Pancreas (tissue), 10 donors: ENCODE measurements around the gene MBD6. TPM values are rescaled to one million over a fixed set of nuclear protein-coding genes. Genes with fewer than 3 reads are reported as not detected.
"Not testable (repeated sequence)": the region's sequence is repeated elsewhere in the genome, so short reads cannot be mapped to it uniquely, and the experiment has no call there.

Experiments used
- ATAC-seq, 4 donors: fragments of 200-7000 bp; cut with Tn5 transposase; one replicate each; pipeline versions ENCODE4 v1.8.0 to v1.9.1; 2020; ENCODE audit warnings: mild to moderate bottlenecking in 4 of 4, moderate library complexity in 4 of 4
- DNase-seq, 6 donors: peaks; one replicate each; pipeline ENCODE4 v3.0.0-alpha.2; 2020
- FAIRE-seq: peaks from 2 replicates; lab custom pipeline; 2012; peaks lifted over from hg19 to GRCh38; lab: Jason Lieb, UNC
- H3K27ac ChIP-seq, 4 donors: fragments of 200-600 bp; sonication (generic); 1 replicate in 3 of 4; 2 replicates in 1 of 4; pipeline versions ENCODE4 v1.5.0 to v1.8.0; 2020
- H3K27me3 ChIP-seq, 4 donors: fragments of 200-600 bp; one replicate each; pipeline ENCODE4 v1.8.0; 2021
- H3K36me3 ChIP-seq, 3 donors: fragments of 200-600 bp; sonication (generic) in 1 of 3; one replicate each; pipeline versions ENCODE4 v1.5.0 to v1.8.0; 2020 to 2021
- H3K4me1 ChIP-seq, 3 donors: fragments of 200-600 bp; one replicate each; pipeline ENCODE4 v1.8.0; 2021
- H3K4me3 ChIP-seq, 4 donors: fragments of 200-600 bp; sonication (generic) in 2 of 4; one replicate each; pipeline versions ENCODE4 v1.5.0 to v1.8.0; 2020 to 2021
- H3K9me3 ChIP-seq, 4 donors: fragments of 200-600 bp; one replicate each; pipeline ENCODE4 v1.8.0; 2021
- CTCF ChIP-seq, 4 donors: fragments of 200-600 bp; sonication (generic) in 3 of 4; IDR thresholded peaks; one replicate each; pipeline versions ENCODE4 v1.5.0 to v1.8.0; 2021; ENCODE audit warnings: antibody characterized with exemption in 4 of 4
- WGBS, 2 donors: extraction: QIAGEN DNeasy Blood & Tissue Kit; methylation state at CpG; one replicate each; pipeline ENCODE4 v1.1.7; 2013; 5-methylcytosine and 5-hydroxymethylcytosine counted together
- intact Hi-C, 3 donors: fragments of 100-400 bp; cut with DNase I; formaldehyde crosslinking; loops; one replicate each; pipeline versions ENCODE4 v1.11.1 to v1.14.2; 2022
- polyA plus RNA-seq, 2 donors: library from polyadenylated mRNA; stranded (reverse); fragments of 200-250 nt; gene quantifications; one replicate each; pipeline ENCODE4 v1.2.3, GENCODE V29; 2013
- total RNA-seq, 6 donors: library from RNA; stranded (reverse); fragmentation: NEBNext Ultra II Directional in 4 of 6; extraction: Animal tissue kit (Norgen Biotek cat#: 25700) in 4 of 6; gene quantifications; one replicate each; pipeline versions ENCODE4 v1.2.1 to v1.2.4, GENCODE V29; 2021 to 2023
- donor health status: healthy with polysubstance abuse.
- donor health status: DM: no; HTN: no; CAD: no; lungs with moderate emphysema.
- donor health status: DM: no; HTN: no; CAD: no.
- donor health status: control.
- donor health status: control.
- donor health status: Bipolar disorder and iron deficiency.
- donor health status: DM: yes; HTN: yes; CAD: no.
- donor health status: DM: no; HTN: no; CAD: no.
- donor health status: DM: no; HTN: no; CAD: no.
- donor health status: DM: yes; HTN: yes; CAD: no.

Gene MBD6
- total and polyA plus RNA-seq, 8 donors = 37.4 to 87.1 (median 51.9) TPM

DNA sequence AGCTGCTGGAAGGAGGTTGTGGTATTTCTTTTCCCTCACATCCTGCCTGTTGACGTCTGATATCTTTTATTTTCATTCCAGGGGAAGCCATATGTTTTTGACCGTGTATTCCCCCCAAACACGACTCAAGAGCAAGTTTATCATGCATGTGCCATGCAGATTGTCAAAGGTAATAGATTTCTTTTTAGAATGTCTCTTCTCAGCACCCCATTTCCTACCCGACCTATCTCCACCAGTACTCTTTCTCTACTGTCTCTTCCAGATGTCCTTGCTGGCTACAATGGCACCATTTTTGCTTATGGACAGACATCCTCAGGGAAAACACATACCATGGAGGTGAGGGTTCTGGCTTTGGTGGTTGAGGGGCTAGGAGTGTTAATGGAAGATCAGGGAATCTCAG lies 40.7 kb downstream of the MBD6 start:
- no peak for DNase-seq
- no peak for FAIRE-seq
- Histone ChIP-seq H3K4me1 (no peaks in the 10 kb centered on the region), H3K4me3 (no peak overlapping the region), H3K36me3 (no peaks in the 10 kb centered on the region), H3K9me3 (no peaks in the 10 kb centered on the region), H3K27me3 (no peaks in the 10 kb centered on the region), H3K27ac (no peak overlapping the region)
- no peak for TF ChIP-seq CTCF (IDR thresholded peaks at IDR 0.05)
- no peak for ATAC-seq
- WGBS, 2 donors = 50 to 52% methylated on average over 4 of the region's 4 CpGs
- intact Hi-C loops = no loop called here

DNA sequence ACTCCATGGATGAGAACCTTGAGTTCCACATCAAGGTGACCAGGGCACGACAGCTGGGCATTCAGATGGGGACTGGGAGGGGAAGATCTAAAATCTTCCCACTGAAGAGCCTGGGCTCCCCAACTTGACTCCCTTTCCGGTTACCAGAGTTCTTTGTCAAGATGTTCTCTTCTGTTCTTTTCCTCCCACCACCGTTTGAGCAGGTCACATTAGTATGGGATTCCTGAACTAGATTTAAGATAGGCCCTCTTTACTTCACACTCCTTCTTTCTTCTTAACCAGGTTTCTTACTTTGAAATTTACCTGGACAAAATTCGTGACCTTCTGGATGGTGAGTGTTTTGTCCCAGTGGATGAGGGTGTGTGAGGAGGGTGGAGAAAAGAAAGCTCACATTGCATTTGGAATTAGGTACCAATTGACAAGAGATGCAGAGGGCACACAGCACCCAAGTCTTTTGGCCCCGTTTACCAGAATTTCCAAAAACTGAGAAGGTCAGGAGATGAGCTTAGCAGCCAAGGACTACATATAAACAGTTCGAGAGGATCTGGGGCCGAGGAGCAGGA lies 41.6 kb downstream of the MBD6 start:
- intact Hi-C loops = no loop called here
- Histone ChIP-seq H3K9me3 (no peaks in the 10 kb centered on the region), H3K4me1 (no peaks in the 10 kb centered on the region), H3K27ac (no peak overlapping the region), H3K27me3 (no peaks in the 10 kb centered on the region), H3K36me3 (no peaks in the 10 kb centered on the region), H3K4me3 (no peak overlapping the region)
- TF ChIP-seq CTCF (IDR thresholded peaks at IDR 0.05) = no peak
- FAIRE-seq (no peak), DNase-seq (no peak), ATAC-seq (no peak)
- 73 to 76% methylated on average over 7 of the region's 7 CpGs for WGBS, 2 donors

DNA sequence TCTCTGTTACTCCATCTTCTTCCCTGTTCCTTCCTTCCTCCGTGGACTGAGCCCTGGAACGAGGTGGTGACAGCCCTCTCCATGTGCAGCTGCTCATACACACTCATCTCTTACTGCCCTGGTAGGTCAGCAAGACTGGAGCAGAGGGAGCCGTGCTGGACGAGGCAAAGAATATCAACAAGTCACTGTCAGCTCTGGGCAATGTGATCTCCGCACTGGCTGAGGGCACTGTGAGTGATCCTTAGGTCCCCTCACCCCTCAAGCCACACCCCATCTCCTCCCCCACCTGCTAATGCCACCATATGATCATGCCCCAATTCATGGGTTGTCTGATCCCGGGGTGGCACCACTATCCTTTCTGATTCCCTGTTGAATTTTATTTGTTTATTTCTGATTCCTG lies 46.2 kb downstream of the MBD6 start:
- intact Hi-C loops = no loop called here
- WGBS, 2 donors = 60 to 67% methylated on average over 6 of the region's 6 CpGs
- no peak for FAIRE-seq

GRCh38 chr12:57569858-57570257 lies 47.2 kb downstream of the MBD6 start:
- FAIRE-seq (no peak), ATAC-seq (no peak)
- 76 to 79% methylated on average over 18 of the region's 18 CpGs for WGBS, 2 donors

More for the DNA sequence above, 46.2 kb downstream of the MBD6 start:
- no peak for ATAC-seq
- no peak overlapping the region for H3K4me3 ChIP-seq
- no peaks in the 10 kb centered on the region for H3K9me3 ChIP-seq
- H3K27me3 ChIP-seq = no peaks in the 10 kb centered on the region
- no peak for TF ChIP-seq CTCF (IDR thresholded peaks at IDR 0.05)
- no peak overlapping the region for H3K27ac ChIP-seq
- H3K36me3 ChIP-seq = no peaks in the 10 kb centered on the region
- DNase-seq = no peak
- no peaks in the 10 kb centered on the region for H3K4me1 ChIP-seq

GRCh38 chr12:57570438-57570837 lies 47.8 kb downstream of the MBD6 start:
- not testable (repeated sequence) for H3K27ac ChIP-seq, H3K4me1 ChIP-seq, FAIRE-seq, H3K4me3 ChIP-seq, H3K27me3 ChIP-seq, ATAC-seq, H3K36me3 ChIP-seq, H3K9me3 ChIP-seq, DNase-seq
- intact Hi-C loops = loop anchor here in 1 of 3 donors (10.0 kb wide), 1 partner anchor 54 kb away; no protein-coding TSS in a partner anchor
- WGBS, 2 donors = 80 to 83% methylated on average over 13 of the region's 13 CpGs

More at GRCh38 chr12:57569858-57570257, 47.2 kb downstream of the MBD6 start:
- TF ChIP-seq CTCF (IDR thresholded peaks at IDR 0.05) = no peak
- Histone ChIP-seq H3K27me3 (no peaks in the 10 kb centered on the region), H3K4me1 (no peaks in the 10 kb centered on the region), H3K9me3 (no peaks in the 10 kb centered on the region), H3K27ac (no peak overlapping the region), H3K4me3 (no peak overlapping the region), H3K36me3 (no peaks in the 10 kb centered on the region)
- no peak for DNase-seq
- intact Hi-C loops = loop anchor here in 1 of 3 donors (10.0 kb wide), 1 partner anchor 55 kb away; no protein-coding TSS in a partner anchor
